Measurements from ENCODE around the gene RPS26.

RPS26 gene

DNA sequence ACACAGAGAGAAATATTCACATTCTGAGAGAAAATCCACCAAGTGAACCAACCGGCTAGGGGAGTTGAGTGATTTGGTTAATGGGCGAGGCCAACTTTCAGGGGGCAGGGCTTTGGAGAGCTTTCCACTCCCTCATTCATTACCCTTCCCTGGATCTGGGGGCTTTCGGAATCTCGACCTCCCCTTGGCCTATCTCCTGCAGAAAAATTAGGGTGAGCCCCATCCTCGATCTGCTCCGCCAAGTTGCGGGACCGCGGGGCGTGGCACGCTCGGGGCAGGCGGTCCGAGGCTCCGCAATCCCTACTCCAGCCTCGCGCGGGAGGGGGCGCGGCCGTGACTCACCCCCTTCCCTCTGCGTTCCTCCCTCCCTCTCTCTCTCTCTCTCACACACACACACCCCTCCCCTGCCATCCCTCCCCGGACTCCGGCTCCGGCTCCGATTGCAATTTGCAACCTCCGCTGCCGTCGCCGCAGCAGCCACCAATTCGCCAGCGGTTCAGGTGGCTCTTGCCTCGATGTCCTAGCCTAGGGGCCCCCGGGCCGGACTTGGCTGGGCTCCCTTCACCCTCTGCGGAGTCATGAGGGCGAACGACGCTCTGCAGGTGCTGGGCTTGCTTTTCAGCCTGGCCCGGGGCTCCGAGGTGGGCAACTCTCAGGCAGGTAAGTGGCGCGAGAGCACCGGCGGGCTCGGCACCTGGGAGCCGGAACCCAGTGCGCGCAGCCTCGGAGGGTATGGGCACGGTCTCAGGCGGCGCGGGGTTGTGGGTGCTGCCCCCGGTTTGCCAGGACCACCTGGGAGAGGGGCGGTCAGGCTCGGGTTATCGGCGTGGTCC lies 38.2 kb downstream of the RPS26 start, which contains the start of gene ERBB3:
TSS of gene ERBB3 (plus strand) at position 443 of the 833 bp plus-strand sequence. CDS start at position 579, 136 bp downstream.
- DNase-seq (ENCODE audit: insufficient read length, low spot score) = peak; percentile 52
- no peak for FAIRE-seq
- TF ChIP-seq CTCF (IDR thresholded peaks at IDR 0.05; ENCODE audit: insufficient read depth, missing control alignments) = no peak

DNA sequence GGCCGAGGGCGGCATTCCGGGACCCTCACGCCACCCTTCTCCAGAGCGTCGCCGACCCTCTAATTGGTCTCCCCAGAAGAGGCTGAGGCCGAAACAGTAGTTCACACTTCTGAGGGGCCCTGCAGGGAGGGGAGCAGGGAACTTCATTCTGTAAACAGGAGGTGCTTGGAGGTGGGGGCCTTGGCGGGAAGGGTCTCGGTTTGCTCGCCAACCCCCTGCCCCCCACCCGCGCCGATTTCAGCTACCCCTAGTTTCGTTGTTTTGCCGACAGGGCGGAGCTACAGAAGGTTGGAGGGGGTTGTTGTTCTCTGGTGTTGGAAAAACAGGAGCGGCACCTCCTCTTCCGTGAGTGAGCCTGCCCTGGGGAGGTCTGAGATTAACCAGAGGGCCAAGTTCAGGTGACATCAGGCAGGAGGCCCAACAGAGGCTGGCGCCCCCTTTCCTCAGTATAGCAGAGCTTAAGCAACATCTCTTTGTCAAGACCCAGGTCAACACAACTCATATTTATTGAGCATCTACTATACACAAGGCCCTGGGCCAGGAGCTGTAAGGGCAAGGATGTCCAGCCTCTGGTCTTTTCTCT lies 38.9 kb downstream of the RPS26 start:
- TF ChIP-seq CTCF (IDR thresholded peaks at IDR 0.05; ENCODE audit: insufficient read depth, missing control alignments) = no peak
- FAIRE-seq (no peak), DNase-seq (ENCODE audit: insufficient read length, low spot score) (no peak)

DNA sequence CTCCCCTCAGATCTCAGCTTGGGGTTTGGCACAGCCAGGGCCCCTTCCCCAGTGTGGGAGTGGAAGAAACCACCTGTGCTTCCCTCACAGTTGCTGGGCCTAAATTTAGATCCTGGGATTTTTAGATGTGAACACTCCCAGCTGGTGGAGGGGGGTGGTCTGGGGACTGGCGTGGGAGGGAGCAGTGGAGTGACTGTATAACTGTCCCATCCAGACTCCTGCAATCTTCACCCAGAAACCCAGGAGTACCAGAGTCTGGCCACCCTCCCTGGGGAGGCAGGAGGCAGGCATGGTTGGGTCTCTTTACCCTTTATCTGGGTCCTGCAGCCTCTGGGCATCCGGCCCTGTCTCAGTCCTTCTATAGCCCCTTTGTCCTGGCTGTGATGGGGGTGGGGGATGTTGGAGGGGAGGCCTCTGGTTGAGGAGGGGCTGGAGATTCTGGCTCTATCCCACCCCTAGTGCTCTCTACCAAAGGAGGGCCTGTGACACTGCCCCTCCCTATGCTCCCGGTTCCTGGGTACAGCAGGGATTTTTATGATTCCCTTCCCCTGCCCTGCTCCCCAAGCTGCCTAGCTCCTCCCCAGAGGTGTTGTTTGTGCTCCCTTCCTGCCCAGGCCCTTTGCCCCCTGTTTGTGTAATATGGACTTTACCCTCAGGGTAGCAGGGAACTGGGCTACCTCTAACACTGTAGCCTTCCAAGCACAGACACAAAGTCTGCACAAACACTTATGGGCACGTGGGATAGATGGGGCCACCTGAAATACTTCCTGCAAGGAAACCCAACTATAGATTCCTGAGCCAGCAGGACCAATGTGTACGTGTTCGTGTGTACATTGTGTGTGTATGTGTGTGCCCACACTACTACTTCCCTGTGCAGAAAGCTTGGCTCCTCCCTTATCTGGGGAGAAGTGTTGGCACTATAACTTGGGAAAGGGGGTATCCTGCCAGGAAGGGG lies 40.0 kb downstream of the RPS26 start:
- DNase-seq (ENCODE audit: insufficient read length, low spot score) = no peak
- TF ChIP-seq CTCF (IDR thresholded peaks at IDR 0.05; ENCODE audit: insufficient read depth, missing control alignments) = no peak
- FAIRE-seq = no peak

DNA sequence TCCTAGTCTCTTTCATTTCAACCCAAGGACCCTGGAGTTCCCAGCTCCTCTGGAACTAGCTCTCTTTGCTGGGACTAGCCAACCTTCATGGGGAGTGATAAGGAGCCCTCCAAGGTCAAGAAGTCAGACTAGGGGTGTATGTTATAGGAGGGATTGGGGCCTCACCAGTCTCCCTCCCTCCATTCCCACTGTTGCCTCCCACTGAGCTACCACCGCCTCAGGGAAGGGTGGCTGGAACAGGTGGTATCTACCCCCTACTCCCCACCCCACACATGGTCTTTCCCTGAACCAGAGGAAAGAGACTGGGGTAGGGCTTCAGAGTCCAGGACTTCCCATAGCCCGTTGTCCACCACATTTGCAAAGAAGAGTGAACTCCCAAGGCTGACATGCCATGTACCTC lies 40.7 kb downstream of the RPS26 start:
- FAIRE-seq = no peak

GRCh38 chr12:56082967-56083366 lies 41.2 kb downstream of the RPS26 start:
- DNase-seq (ENCODE audit: insufficient read length, low spot score) (no peak), FAIRE-seq (no peak)
- no peak for TF ChIP-seq CTCF (IDR thresholded peaks at IDR 0.05; ENCODE audit: insufficient read depth, missing control alignments)

More for the DNA sequence above, 40.7 kb downstream of the RPS26 start:
- TF ChIP-seq CTCF (IDR thresholded peaks at IDR 0.05; ENCODE audit: insufficient read depth, missing control alignments) = no peak
- no peak for DNase-seq (ENCODE audit: insufficient read length, low spot score)

GRCh38 chr12:56084958-56085543 lies 43.3 kb downstream of the RPS26 start:
- TF ChIP-seq CTCF (IDR thresholded peaks at IDR 0.05; ENCODE audit: insufficient read depth, missing control alignments) = peak; percentile 47
- FAIRE-seq (no peak), DNase-seq (ENCODE audit: insufficient read length, low spot score) (no peak)

Data from D721Med (cell line).